ENCODE data around the gene RLBP1.
"Not testable (repeated sequence)": the region's sequence is repeated elsewhere in the genome, so short reads cannot be mapped to it uniquely, and the experiment has no call there.

Gene RLBP1

GRCh38 chr15:89221543-89221942, at the start of gene RLBP1:
Gene RLBP1 (minus strand): TSS chr15:89221579. CDS start chr15:89218975, 2,604 bp downstream.
- DNase-seq, result no peak

- DNase-seq, result not testable (repeated sequence)
These were observed 28.8 kb upstream of the RLBP1 start for GRCh38 chr15:89250142-89250541.

- DNase-seq, result no peak
These were observed 27.2 kb upstream of the RLBP1 start for GRCh38 chr15:89248584-89248983.

- no peak for DNase-seq
These were observed 26.1 kb upstream of the RLBP1 start for GRCh38 chr15:89247446-89247845.

- no peak for DNase-seq
These were observed 23.2 kb upstream of the RLBP1 start for GRCh38 chr15:89244574-89244903.

GRCh38 chr15:89243691-89244573, 22.6 kb upstream of the RLBP1 start, which contains the start of gene FANCI:
Gene FANCI (plus strand): TSS chr15:89243979. CDS start chr15:89247648, 3,669 bp downstream.
- DNase-seq, result peak; percentile 95 to 97

- DNase-seq, result no peak
These were observed 21.8 kb upstream of the RLBP1 start for GRCh38 chr15:89243046-89243690.

- DNase-seq, result not testable (repeated sequence)
These were observed 18.8 kb upstream of the RLBP1 start for GRCh38 chr15:89239883-89240810.

- DNase-seq, result no peak
These were observed 10.5 kb upstream of the RLBP1 start for GRCh38 chr15:89231832-89232231.

- DNase-seq, result no peak
These were observed 8.9 kb upstream of the RLBP1 start for GRCh38 chr15:89230277-89230676.

GRCh38 chr15:89227425-89227824, 6.0 kb upstream of the RLBP1 start:
- no peak for DNase-seq

- DNase-seq, result no peak
These were observed 5.2 kb upstream of the RLBP1 start for GRCh38 chr15:89226359-89227221.

- no peak for DNase-seq
These were observed 4.2 kb upstream of the RLBP1 start for GRCh38 chr15:89225588-89225987.

- DNase-seq, result no peak
These were observed 2.8 kb downstream of the RLBP1 start for GRCh38 chr15:89218531-89218930.

- no peak for DNase-seq
These were observed 3.5 kb downstream of the RLBP1 start for GRCh38 chr15:89217686-89218376.

GRCh38 chr15:89217031-89217430, 4.3 kb downstream of the RLBP1 start:
- no peak for DNase-seq

- no peak for DNase-seq
These were observed 5.8 kb downstream of the RLBP1 start for GRCh38 chr15:89215627-89216026.

GRCh38 chr15:89211678-89212170, 9.7 kb downstream of the RLBP1 start:
- DNase-seq, result no peak

GRCh38 chr15:89209057-89209456, 12.3 kb downstream of the RLBP1 start:
- DNase-seq, result no peak

GRCh38 chr15:89208256-89208655, 13.1 kb downstream of the RLBP1 start:
- no peak for DNase-seq

- DNase-seq, result peak; percentile 70 to 75
These were observed 14.5 kb downstream of the RLBP1 start for GRCh38 chr15:89206908-89207331.

Data from activated CD4-positive, alpha-beta T cell treated with anti-CD3 and anti-CD28 coated beads for 4 hours (primary cell).